NCI-H446 treated with DMSO at 0.1 percent for 48 hours (cell line): ENCODE data around the gene CDK12.

Experiments
- DNase-seq: peaks from one replicate; lab custom pipeline; 2025; lab: John Stamatoyannopoulos, UW

The CDK12 gene

GRCh38 chr17:39549747-39550573 lies 88.7 kb downstream of the CDK12 start:
- DNase-seq = no peak

- no peak for DNase-seq
These were observed 90.6 kb downstream of the CDK12 start for GRCh38 chr17:39551879-39552278.

GRCh38 chr17:39553341-39553945 lies 92.2 kb downstream of the CDK12 start:
- DNase-seq = no peak

- DNase-seq = no peak
These were observed 94.1 kb downstream of the CDK12 start for GRCh38 chr17:39555368-39555767.

GRCh38 chr17:39556423-39556822 lies 95.1 kb downstream of the CDK12 start:
- no peak for DNase-seq

GRCh38 chr17:39562395-39562794 lies 101.1 kb downstream of the CDK12 start:
- no peak for DNase-seq

- no peak for DNase-seq
These were observed 101.7 kb downstream of the CDK12 start for GRCh38 chr17:39562976-39563375.

GRCh38 chr17:39563476-39563875 lies 102.2 kb downstream of the CDK12 start:
- peak; percentile 19 for DNase-seq

- no peak for DNase-seq
These were observed 103.0 kb downstream of the CDK12 start for GRCh38 chr17:39564211-39564848.

GRCh38 chr17:39566094-39566850 lies 105.0 kb downstream of the CDK12 start:
- DNase-seq = no peak

GRCh38 chr17:39568702-39569101 lies 107.4 kb downstream of the CDK12 start:
- peak; percentile 41 for DNase-seq

- DNase-seq = no peak
These were observed 107.8 kb downstream of the CDK12 start for GRCh38 chr17:39569126-39569525.

- DNase-seq = no peak
These were observed 110.8 kb downstream of the CDK12 start for GRCh38 chr17:39572121-39572520.

- DNase-seq = no peak
These were observed 112.4 kb downstream of the CDK12 start for GRCh38 chr17:39573447-39574298.

- no peak for DNase-seq
These were observed 114.9 kb downstream of the CDK12 start for GRCh38 chr17:39576187-39576586.

- DNase-seq = no peak
These were observed 117.0 kb downstream of the CDK12 start for GRCh38 chr17:39578272-39578671.

GRCh38 chr17:39579318-39580081 lies 118.2 kb downstream of the CDK12 start:
- no peak for DNase-seq

- no peak for DNase-seq
These were observed 118.8 kb downstream of the CDK12 start for GRCh38 chr17:39580082-39580468.

- DNase-seq = no peak
These were observed 119.9 kb downstream of the CDK12 start for GRCh38 chr17:39581071-39581758.

GRCh38 chr17:39581759-39582085 lies 120.4 kb downstream of the CDK12 start:
- DNase-seq = no peak
